Measurements from ENCODE around the gene SIK2. TPM values are rescaled to one million over a fixed set of nuclear protein-coding genes. Genes with fewer than 3 reads are reported as not detected.

SIK2 gene
- total RNA-seq, 1 experiment from 2014 or later = 13.9 TPM

DNA sequence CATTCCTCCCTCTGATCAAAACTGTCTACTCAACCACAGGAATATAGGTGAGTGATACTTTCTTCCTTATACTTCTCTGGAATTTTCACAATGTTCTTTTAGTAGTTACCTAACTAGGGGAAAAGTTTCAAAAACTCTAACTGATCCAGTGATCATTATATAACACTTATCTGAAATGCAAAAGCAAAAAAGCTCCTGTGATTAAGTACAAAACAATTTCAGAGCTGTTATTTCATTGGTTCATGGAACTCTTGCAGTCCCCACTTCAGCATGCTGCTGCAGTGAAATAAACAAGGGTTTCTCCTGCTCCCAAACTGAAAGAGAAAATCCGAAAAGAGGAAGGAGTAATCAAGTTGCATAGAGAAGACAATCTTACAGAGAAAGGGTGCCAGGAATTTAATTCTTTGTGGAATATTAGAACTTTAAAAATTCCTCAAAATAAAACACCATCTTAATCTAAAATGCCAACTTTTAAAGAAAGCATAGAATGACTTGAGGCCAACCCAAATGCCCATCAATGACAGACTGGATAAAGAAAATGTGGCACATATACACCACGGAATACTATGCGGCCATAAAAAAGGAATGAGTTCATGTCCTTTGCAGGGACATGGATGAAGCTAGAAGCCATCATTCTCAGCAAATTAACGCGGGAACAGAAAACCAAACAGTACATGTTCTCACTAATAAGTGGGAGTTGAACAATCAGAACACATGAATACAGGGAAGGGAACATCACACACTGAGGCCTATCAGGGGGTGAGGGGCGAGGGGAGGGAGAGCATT, 143.7 kb downstream of the SIK2 start:
- no TSS peak for BruUV-seq (replicated peaks)
- no peak overlapping the region for H3K4me3 Mint-ChIP-seq (ENCODE audit: low read depth, unreplicated experiment)
- H3K27ac Mint-ChIP-seq (ENCODE audit: unreplicated experiment) = peak overlapping the region; percentile 27
- H3K36me3 Mint-ChIP-seq (ENCODE audit: insufficient read depth, unreplicated experiment) = peaks cover 11% of the 10 kb centered on the region
- TF ChIP-seq, protein P1, sequence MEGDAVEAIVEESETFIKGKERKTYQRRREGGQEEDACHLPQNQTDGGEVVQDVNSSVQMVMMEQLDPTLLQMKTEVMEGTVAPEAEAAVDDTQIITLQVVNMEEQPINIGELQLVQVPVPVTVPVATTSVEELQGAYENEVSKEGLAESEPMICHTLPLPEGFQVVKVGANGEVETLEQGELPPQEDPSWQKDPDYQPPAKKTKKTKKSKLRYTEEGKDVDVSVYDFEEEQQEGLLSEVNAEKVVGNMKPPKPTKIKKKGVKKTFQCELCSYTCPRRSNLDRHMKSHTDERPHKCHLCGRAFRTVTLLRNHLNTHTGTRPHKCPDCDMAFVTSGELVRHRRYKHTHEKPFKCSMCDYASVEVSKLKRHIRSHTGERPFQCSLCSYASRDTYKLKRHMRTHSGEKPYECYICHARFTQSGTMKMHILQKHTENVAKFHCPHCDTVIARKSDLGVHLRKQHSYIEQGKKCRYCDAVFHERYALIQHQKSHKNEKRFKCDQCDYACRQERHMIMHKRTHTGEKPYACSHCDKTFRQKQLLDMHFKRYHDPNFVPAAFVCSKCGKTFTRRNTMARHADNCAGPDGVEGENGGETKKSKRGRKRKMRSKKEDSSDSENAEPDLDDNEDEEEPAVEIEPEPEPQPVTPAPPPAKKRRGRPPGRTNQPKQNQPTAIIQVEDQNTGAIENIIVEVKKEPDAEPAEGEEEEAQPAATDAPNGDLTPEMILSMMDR (IDR thresholded peaks at IDR 0.05; ENCODE audit: unreplicated experiment) = no peak
- no peaks in the 10 kb centered on the region for H3K27me3 Mint-ChIP-seq (ENCODE audit: unreplicated experiment)
- no peak for DNase-seq
- no peaks in the 10 kb centered on the region for H3K9me3 Mint-ChIP-seq (ENCODE audit: low read depth, unreplicated experiment)
- H3K4me1 Mint-ChIP-seq (ENCODE audit: low read depth, unreplicated experiment) = peaks cover 11% of the 10 kb centered on the region
- CTCF ChIA-PET = no interaction called here
- intact Hi-C loops (cut with micrococcal nuclease; ENCODE audit: unreplicated experiment) = no loop called here

DNA sequence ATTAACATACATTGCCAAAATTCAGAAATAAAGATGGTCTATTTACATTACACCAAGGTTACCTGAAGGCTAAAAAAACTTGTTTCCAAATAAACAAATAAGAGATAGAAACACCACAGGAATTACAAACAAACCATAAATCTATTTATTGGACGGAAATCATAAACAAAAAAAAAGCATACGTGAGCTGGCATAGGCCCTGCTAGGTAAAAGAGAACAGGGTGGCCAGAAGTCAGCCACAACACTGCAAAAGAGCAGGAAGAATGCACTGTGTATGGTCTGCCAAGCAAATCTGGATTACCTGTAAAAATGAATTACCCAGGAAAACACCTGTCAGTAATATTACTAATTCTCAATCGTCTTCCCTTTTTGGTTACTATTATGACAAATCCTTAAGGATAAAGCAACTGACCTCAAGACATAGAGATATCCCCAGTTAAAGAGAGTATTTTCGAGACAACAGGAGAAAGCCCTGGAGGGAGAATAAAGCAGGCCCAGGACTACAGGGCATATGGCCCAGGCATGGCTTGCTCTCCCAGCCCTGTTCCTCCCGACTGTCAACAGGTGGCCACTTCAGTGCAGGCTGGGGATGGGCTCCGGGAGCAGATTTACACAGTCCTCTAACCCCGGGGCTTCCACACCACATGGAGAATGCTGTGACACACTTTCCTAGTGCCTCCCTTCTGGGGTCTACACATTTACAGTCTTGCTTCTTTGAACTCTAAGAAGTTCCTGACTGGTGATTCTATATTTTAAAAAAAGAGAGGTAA, 146.0 kb downstream of the SIK2 start:
- Mint-ChIP-seq H3K9me3 (ENCODE audit: low read depth, unreplicated experiment) (no peaks in the 10 kb centered on the region), H3K27ac (ENCODE audit: unreplicated experiment) (no peak overlapping the region), H3K4me3 (ENCODE audit: low read depth, unreplicated experiment) (no peak overlapping the region), H3K4me1 (ENCODE audit: low read depth, unreplicated experiment) (peaks cover 11% of the 10 kb centered on the region), H3K27me3 (ENCODE audit: unreplicated experiment) (no peaks in the 10 kb centered on the region), H3K36me3 (ENCODE audit: insufficient read depth, unreplicated experiment) (peaks cover 8% of the 10 kb centered on the region)
- BruUV-seq (replicated peaks) = no TSS peak
- DNase-seq = no peak
- CTCF ChIA-PET = no interaction called here
- intact Hi-C loops (cut with micrococcal nuclease; ENCODE audit: unreplicated experiment) = no loop called here
- TF ChIP-seq, protein P1 (IDR thresholded peaks at IDR 0.05; ENCODE audit: unreplicated experiment) = no peak

DNA sequence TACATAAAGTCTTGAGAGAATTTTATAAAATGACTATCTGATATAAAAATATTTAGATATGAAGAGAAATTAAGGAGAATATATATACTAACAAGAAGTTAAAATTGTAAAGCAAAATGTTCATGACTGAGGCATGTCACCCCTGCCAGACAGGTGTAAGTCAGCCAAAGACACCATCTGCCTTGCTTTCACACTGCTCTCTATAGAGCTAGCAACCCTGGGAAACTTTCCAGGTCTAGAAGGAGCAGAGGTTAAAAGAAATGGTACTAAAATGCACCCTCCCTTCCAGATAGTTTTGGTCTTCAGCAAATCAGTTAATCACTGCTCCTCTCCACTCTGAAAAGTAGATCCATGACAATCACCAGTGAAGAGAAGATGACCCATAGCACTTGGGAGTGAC, 147.4 kb downstream of the SIK2 start:
- H3K27ac Mint-ChIP-seq (ENCODE audit: unreplicated experiment) = no peak overlapping the region
- no peak overlapping the region for H3K4me3 Mint-ChIP-seq (ENCODE audit: low read depth, unreplicated experiment)
- H3K9me3 Mint-ChIP-seq (ENCODE audit: low read depth, unreplicated experiment) = no peaks in the 10 kb centered on the region
- DNase-seq = no peak
- peaks cover 11% of the 10 kb centered on the region for H3K4me1 Mint-ChIP-seq (ENCODE audit: low read depth, unreplicated experiment)
- H3K36me3 Mint-ChIP-seq (ENCODE audit: insufficient read depth, unreplicated experiment) = peaks cover 17% of the 10 kb centered on the region
- H3K27me3 Mint-ChIP-seq (ENCODE audit: unreplicated experiment) = no peaks in the 10 kb centered on the region
- TF ChIP-seq, protein P1 (IDR thresholded peaks at IDR 0.05; ENCODE audit: unreplicated experiment) = no peak
- BruUV-seq (replicated peaks) = no TSS peak
- CTCF ChIA-PET = no interaction called here
- intact Hi-C loops (cut with micrococcal nuclease; ENCODE audit: unreplicated experiment) = no loop called here

DNA sequence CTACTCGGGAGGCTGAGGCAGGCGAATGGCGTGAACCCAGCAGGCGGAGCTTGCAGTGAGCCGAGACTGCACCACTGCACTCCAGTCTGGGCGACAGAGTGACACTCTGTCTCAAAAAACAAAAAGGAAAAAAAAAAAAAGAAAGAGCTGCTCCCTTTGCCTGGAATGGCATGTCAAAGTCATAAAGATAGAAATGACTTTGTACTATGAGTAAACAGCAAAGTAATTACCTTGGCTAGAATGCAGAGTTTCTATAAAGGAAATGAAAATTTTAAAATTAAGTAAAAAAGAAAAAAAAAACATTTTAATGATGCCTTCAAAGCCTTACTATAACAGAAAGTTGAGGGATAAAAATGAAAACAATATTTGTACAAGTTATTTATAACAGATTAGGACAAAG, 153.8 kb downstream of the SIK2 start:
- H3K4me3 Mint-ChIP-seq (ENCODE audit: low read depth, unreplicated experiment) = no peak overlapping the region
- no peak overlapping the region for H3K27ac Mint-ChIP-seq (ENCODE audit: unreplicated experiment)

More for the DNA sequence above, 153.8 kb downstream of the SIK2 start:
- BruUV-seq (replicated peaks) = no TSS peak
- H3K4me1 Mint-ChIP-seq (ENCODE audit: low read depth, unreplicated experiment) = no peaks in the 10 kb centered on the region
- H3K9me3 Mint-ChIP-seq (ENCODE audit: low read depth, unreplicated experiment) = no peaks in the 10 kb centered on the region
- CTCF ChIA-PET = interaction anchor here (0.7 kb wide), 1 partner anchor 151 kb away, joined by 5 read pairs; no protein-coding TSS in a partner anchor
- intact Hi-C loops (cut with micrococcal nuclease; ENCODE audit: unreplicated experiment) = no loop called here
- no peaks in the 10 kb centered on the region for H3K27me3 Mint-ChIP-seq (ENCODE audit: unreplicated experiment)
- peaks cover 18% of the 10 kb centered on the region for H3K36me3 Mint-ChIP-seq (ENCODE audit: insufficient read depth, unreplicated experiment)
- TF ChIP-seq, protein P1 (IDR thresholded peaks at IDR 0.05; ENCODE audit: unreplicated experiment) = no peak
- DNase-seq = no peak

Measured in Calu3 (cell line).